ENCODE results near the gene NFIC.

- TF ChIP-seq CTCF (conservative IDR thresholded peaks at IDR 0.05; ENCODE audit: low read depth, low read length) = no peak
- TF ChIP-seq POLR2A (IDR thresholded peaks at IDR 0.05; ENCODE audit: low read depth, low read length) = no peak
- no peak for TF ChIP-seq MXI1 (IDR thresholded peaks at IDR 0.05; ENCODE audit: borderline replicate concordance, low read depth, low read length)
- TF ChIP-seq CEBPB (IDR thresholded peaks at IDR 0.05; ENCODE audit: low read depth, low read length) = no peak
- no peak for TF ChIP-seq MAZ (IDR thresholded peaks at IDR 0.05; ENCODE audit: borderline replicate concordance, low read depth, low read length)
- no peak for TF ChIP-seq RAD21 (IDR thresholded peaks at IDR 0.05; ENCODE audit: low read length)
- no peak for TF ChIP-seq MAFK (IDR thresholded peaks at IDR 0.05; ENCODE audit: low read depth, low read length)
- TF ChIP-seq RFX5 (IDR thresholded peaks at IDR 0.05; ENCODE audit: low read depth, low read length) = no peak
- TF ChIP-seq USF2 (IDR thresholded peaks at IDR 0.05; ENCODE audit: low read depth, low read length) = no peak
- no peak for TF ChIP-seq ELK1 (IDR thresholded peaks at IDR 0.05; ENCODE audit: borderline replicate concordance, low read depth, low read length)
- no peak for TF ChIP-seq SMC3 (IDR thresholded peaks at IDR 0.05; ENCODE audit: low read depth, low read length)
- no peak for TF ChIP-seq BHLHE40 (IDR thresholded peaks at IDR 0.05; ENCODE audit: low read depth, low read length)
- no peak for TF ChIP-seq RCOR1 (IDR thresholded peaks at IDR 0.05; ENCODE audit: insufficient replicate concordance, low read length)
- TF ChIP-seq CHD1 (IDR thresholded peaks at IDR 0.05; ENCODE audit: low read depth, low read length) = no peak
Measured at GRCh38 chr19:3364501-3364858, 1.9 kb upstream of the NFIC start.
